Measurements from ENCODE around the gene HPCAL1. TPM values are rescaled to one million over a fixed set of nuclear protein-coding genes. Genes with fewer than 3 reads are reported as not detected.

The HPCAL1 gene
- total and polyA plus RNA-seq, 10 of the 15 experiments (the other 5 are each of a cell fraction or from before 2014, with no cell fraction given): 0.40 to 12.8 (median 7.9) TPM

- TF ChIP-seq, protein P1, sequence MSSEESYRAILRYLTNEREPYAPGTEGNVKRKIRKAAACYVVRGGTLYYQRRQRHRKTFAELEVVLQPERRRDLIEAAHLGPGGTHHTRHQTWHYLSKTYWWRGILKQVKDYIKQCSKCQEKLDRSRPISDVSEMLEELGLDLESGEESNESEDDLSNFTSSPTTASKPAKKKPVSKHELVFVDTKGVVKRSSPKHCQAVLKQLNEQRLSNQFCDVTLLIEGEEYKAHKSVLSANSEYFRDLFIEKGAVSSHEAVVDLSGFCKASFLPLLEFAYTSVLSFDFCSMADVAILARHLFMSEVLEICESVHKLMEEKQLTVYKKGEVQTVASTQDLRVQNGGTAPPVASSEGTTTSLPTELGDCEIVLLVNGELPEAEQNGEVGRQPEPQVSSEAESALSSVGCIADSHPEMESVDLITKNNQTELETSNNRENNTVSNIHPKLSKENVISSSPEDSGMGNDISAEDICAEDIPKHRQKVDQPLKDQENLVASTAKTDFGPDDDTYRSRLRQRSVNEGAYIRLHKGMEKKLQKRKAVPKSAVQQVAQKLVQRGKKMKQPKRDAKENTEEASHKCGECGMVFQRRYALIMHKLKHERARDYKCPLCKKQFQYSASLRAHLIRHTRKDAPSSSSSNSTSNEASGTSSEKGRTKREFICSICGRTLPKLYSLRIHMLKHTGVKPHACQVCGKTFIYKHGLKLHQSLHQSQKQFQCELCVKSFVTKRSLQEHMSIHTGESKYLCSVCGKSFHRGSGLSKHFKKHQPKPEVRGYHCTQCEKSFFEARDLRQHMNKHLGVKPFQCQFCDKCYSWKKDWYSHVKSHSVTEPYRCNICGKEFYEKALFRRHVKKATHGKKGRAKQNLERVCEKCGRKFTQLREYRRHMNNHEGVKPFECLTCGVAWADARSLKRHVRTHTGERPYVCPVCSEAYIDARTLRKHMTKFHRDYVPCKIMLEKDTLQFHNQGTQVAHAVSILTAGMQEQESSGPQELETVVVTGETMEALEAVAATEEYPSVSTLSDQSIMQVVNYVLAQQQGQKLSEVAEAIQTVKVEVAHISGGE (CRISPR knock-in tag; IDR thresholded peaks at IDR 0.05): no peak
Observed at GRCh38 chr2:10338270-10339188, 35.8 kb downstream of the HPCAL1 start (continued).

GRCh38 chr2:10339647-10340592 lies 37.2 kb downstream of the HPCAL1 start:
- BruUV-seq (replicated peaks): no TSS peak
- no peak for ATAC-seq
- Histone ChIP-seq H3K36me3 (ENCODE audit: control insufficient read depth in 2 of 2, insufficient read depth in 2 of 2, low read length in 1 of 2) (no peaks in the 10 kb centered on the region), H3K27ac (ENCODE audit: control insufficient read depth, insufficient read depth) (no peak overlapping the region), H3K4me2 (ENCODE audit: control insufficient read depth, insufficient read depth) (no peak overlapping the region), H3K4me3 (no peak overlapping the region), H3K9me3 (replicated peaks; ENCODE audit: control insufficient read depth, insufficient read depth, low read length) (no peaks in the 10 kb centered on the region; the same call in 2 of the 3 replicates), H4K20me1 (ENCODE audit: control insufficient read depth, insufficient read depth) (no peaks in the 10 kb centered on the region), H3K4me1 (ENCODE audit: control insufficient read depth, insufficient read depth, low read length) (no peaks in the 10 kb centered on the region), H3K27me3 (replicated peaks in 1 of 2; ENCODE audit: control insufficient read depth in 2 of 2, insufficient read depth in 2 of 2, low read length in 1 of 2) (no peaks in the 10 kb centered on the region), H3K79me2 (ENCODE audit: control insufficient read depth, insufficient read depth, low read length) (no peaks in the 10 kb centered on the region), H3K9ac (ENCODE audit: control insufficient read depth, insufficient read depth, low read length) (no peak overlapping the region), H2AFZ (ENCODE audit: control insufficient read depth, low read depth, low read length) (no peak overlapping the region)
- ChIA-PET CTCF (no interaction called here), POLR2A (interaction anchor here (0.6 kb wide), 1 partner anchor 345 kb away, joined by 4 read pairs; no protein-coding TSS in a partner anchor), RAD21 (ENCODE audit: unreplicated experiment) (no interaction called here), SMC1A (ENCODE audit: uncharacterized antibody, unreplicated experiment) (no interaction called here)
- 66% methylated on average over 17 of the region's 17 CpGs for WGBS (ENCODE audit: insufficient coverage, insufficient replicate concordance, low lambda C conversion rate, missing lambda C conversion rate)
- no peak for DNase-seq (ENCODE audit: low read depth, low spot score)
- intact Hi-C loops (cut with micrococcal nuclease; ENCODE audit: unreplicated experiment): no loop called here
- in situ Hi-C loops (cut with MboI): no loop called here
- FAIRE-seq: no peak
- no peak for TF ChIP-seq HDAC6 (IDR thresholded peaks at IDR 0.05; ENCODE audit: unreplicated experiment)
- no peak for TF ChIP-seq POU2F2 (IDR thresholded peaks at IDR 0.05; ENCODE audit: borderline replicate concordance, low read depth, low read length)
- TF ChIP-seq EZH2 (IDR thresholded peaks at IDR 0.05; ENCODE audit: borderline replicate concordance, control insufficient read depth, low read depth, low read length): no peak
- no peak for TF ChIP-seq POLR2A (IDR thresholded peaks at IDR 0.05; ENCODE audit: low read depth, low read length)
- TF ChIP-seq BACH1 (IDR thresholded peaks at IDR 0.05; ENCODE audit: borderline replicate concordance): no peak
- TF ChIP-seq, protein P1 (CRISPR knock-in tag; IDR thresholded peaks at IDR 0.05): no peak
- TF ChIP-seq ZSCAN29 (IDR thresholded peaks at IDR 0.05): no peak
- no peak for TF ChIP-seq RELA (IDR thresholded peaks at IDR 0.05; ENCODE audit: borderline replicate concordance, partially characterized antibody)
- no peak for TF ChIP-seq STAT3 (IDR thresholded peaks at IDR 0.05; ENCODE audit: low read depth, low read length)
- TF ChIP-seq EP300 (IDR thresholded peaks at IDR 0.05; ENCODE audit: borderline replicate concordance in 1 of 2, control insufficient read depth in 1 of 2, low read depth in 2 of 2, low read length in 2 of 2): no peak
- no peak for TF ChIP-seq ETV6 (conservative IDR thresholded peaks at IDR 0.05 in 1 of 2, IDR thresholded peaks at IDR 0.05 in 1 of 2; ENCODE audit: borderline replicate concordance in 1 of 2, low read depth in 1 of 2)
- TF ChIP-seq ZZZ3 (IDR thresholded peaks at IDR 0.05; ENCODE audit: control insufficient read depth, insufficient read length, low read depth): no peak
